HG02970 (cell line): ENCODE data around the gene HTR7.

Experiments used
- ATAC-seq: cut with Tn5 transposase; IDR thresholded peaks from one replicate; pipeline ENCODE4 v1.9.1; 2021; ENCODE audit warnings: mild to moderate bottlenecking, moderate library complexity, moderate number of reproducible peaks; ENCODE audit not compliant: unreplicated experiment, low FRiP score

HTR7 gene

GRCh38 chr10:90746829-90747228, 111.0 kb downstream of the HTR7 start:
- no peak for ATAC-seq

GRCh38 chr10:90745565-90745964, 112.3 kb downstream of the HTR7 start:
- no peak for ATAC-seq

GRCh38 chr10:90743291-90743690, 114.5 kb downstream of the HTR7 start:
- ATAC-seq, result no peak

GRCh38 chr10:90741926-90742565, 115.8 kb downstream of the HTR7 start:
- no peak for ATAC-seq

- no peak for ATAC-seq
Measured at GRCh38 chr10:90740265-90740664, 117.6 kb downstream of the HTR7 start.

- no peak for ATAC-seq
Measured at GRCh38 chr10:90738885-90739284, 119.0 kb downstream of the HTR7 start.

GRCh38 chr10:90734415-90734814, 123.4 kb downstream of the HTR7 start:
- ATAC-seq, result no peak

- no peak for ATAC-seq
Measured at GRCh38 chr10:90732581-90732980, 125.3 kb downstream of the HTR7 start.

- no peak for ATAC-seq
Measured at GRCh38 chr10:90723416-90724068, 134.3 kb downstream of the HTR7 start.

- ATAC-seq, result no peak
Measured at GRCh38 chr10:90722832-90723231, 135.0 kb downstream of the HTR7 start.

- no peak for ATAC-seq
Measured at GRCh38 chr10:90718182-90718581, 139.7 kb downstream of the HTR7 start.

GRCh38 chr10:90712529-90712928, 145.3 kb downstream of the HTR7 start:
- ATAC-seq, result no peak

- no peak for ATAC-seq
Measured at GRCh38 chr10:90709727-90710126, 148.1 kb downstream of the HTR7 start.

- no peak for ATAC-seq
Measured at GRCh38 chr10:90707657-90708056, 150.2 kb downstream of the HTR7 start.

- ATAC-seq, result no peak
Measured at GRCh38 chr10:90701428-90701827, 156.4 kb downstream of the HTR7 start.

- no peak for ATAC-seq
Measured at GRCh38 chr10:90695915-90696676, 161.7 kb downstream of the HTR7 start.
